HepG2 (cell line): Measurements from ENCODE around the gene NCMAP.

Experiments
- ELF1 ChIP-seq: sonication (generic); formaldehyde crosslinking; IDR thresholded peaks from 2 replicates; pipeline ENCODE4 v1.4.0; 2020; ENCODE audit warnings: missing genetic modification reagents
- NR2F2 ChIP-seq: IDR thresholded peaks from 2 replicates; pipeline ENCODE4 v1.6.1; 2012; ENCODE audit warnings: low read depth, inconsistent platforms, borderline replicate concordance
- POLR2A ChIP-seq, 2 experiments: IDR thresholded peaks; 2 replicates each; pipeline ENCODE4 v1.6.1; 2011; ENCODE audit warnings: low read depth in 2 of 2, low read length in 2 of 2, mild to moderate bottlenecking in 1 of 2, moderate library complexity in 1 of 2; ENCODE audit not compliant: insufficient read depth in 1 of 2
- POLR2AphosphoS5 ChIP-seq: IDR thresholded peaks from 2 replicates; pipeline ENCODE4 v1.6.1; 2012; ENCODE audit warnings: low read depth, low read length
- TF ChIP-seq, protein P1 (sequence below): sonication (generic); formaldehyde crosslinking; IDR thresholded peaks from 2 replicates; pipeline ENCODE4 v1.4.0; 2020; ENCODE audit warnings: missing genetic modification reagents
- TF ChIP-seq, protein P2 (sequence below): sonication (generic); formaldehyde crosslinking; IDR thresholded peaks from 2 replicates; pipeline ENCODE4 v1.5.0; 2020; ENCODE audit warnings: mild to moderate bottlenecking, missing genetic modification reagents, moderate library complexity
- TF ChIP-seq, protein P3 (sequence below): sonication (generic); formaldehyde crosslinking; IDR thresholded peaks from 2 replicates; pipeline ENCODE4 v1.8.1; 2022; ENCODE audit warnings: low read depth, mild to moderate bottlenecking, missing genetic modification reagents
- TF ChIP-seq, protein P4 (sequence below): IDR thresholded peaks from 2 replicates; pipeline ENCODE4 v1.6.1; 2016; ENCODE audit warnings: missing compliant biosample characterization, missing genetic modification reagents, borderline replicate concordance

DNA sequence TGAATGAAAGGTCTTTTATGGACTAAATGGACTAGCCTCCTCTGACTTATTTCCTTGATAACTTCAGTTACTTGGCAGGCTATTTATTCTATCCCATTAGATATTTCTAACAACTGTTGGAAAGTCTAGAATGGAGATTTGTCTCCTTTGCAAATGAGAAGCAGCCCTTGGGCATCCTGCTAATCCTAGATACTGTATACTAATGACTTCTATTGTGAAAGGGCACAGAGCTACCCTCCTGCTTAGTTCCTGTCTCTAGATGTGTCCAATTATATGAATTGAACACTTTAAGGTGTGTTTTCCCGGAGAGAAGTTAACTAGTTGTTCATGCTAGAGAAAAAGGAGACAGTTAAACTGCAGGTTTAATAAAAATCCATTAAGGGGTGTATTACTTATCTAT, 10.2 kb upstream of the NCMAP start:
- no peak for TF ChIP-seq NR2F2
- TF ChIP-seq POLR2AphosphoS5, result no peak
- TF ChIP-seq, protein P1, sequence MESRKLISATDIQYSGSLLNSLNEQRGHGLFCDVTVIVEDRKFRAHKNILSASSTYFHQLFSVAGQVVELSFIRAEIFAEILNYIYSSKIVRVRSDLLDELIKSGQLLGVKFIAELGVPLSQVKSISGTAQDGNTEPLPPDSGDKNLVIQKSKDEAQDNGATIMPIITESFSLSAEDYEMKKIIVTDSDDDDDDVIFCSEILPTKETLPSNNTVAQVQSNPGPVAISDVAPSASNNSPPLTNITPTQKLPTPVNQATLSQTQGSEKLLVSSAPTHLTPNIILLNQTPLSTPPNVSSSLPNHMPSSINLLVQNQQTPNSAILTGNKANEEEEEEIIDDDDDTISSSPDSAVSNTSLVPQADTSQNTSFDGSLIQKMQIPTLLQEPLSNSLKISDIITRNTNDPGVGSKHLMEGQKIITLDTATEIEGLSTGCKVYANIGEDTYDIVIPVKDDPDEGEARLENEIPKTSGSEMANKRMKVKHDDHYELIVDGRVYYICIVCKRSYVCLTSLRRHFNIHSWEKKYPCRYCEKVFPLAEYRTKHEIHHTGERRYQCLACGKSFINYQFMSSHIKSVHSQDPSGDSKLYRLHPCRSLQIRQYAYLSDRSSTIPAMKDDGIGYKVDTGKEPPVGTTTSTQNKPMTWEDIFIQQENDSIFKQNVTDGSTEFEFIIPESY (CRISPR knock-in tag), result no peak
- TF ChIP-seq, protein P2, sequence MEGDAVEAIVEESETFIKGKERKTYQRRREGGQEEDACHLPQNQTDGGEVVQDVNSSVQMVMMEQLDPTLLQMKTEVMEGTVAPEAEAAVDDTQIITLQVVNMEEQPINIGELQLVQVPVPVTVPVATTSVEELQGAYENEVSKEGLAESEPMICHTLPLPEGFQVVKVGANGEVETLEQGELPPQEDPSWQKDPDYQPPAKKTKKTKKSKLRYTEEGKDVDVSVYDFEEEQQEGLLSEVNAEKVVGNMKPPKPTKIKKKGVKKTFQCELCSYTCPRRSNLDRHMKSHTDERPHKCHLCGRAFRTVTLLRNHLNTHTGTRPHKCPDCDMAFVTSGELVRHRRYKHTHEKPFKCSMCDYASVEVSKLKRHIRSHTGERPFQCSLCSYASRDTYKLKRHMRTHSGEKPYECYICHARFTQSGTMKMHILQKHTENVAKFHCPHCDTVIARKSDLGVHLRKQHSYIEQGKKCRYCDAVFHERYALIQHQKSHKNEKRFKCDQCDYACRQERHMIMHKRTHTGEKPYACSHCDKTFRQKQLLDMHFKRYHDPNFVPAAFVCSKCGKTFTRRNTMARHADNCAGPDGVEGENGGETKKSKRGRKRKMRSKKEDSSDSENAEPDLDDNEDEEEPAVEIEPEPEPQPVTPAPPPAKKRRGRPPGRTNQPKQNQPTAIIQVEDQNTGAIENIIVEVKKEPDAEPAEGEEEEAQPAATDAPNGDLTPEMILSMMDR (CRISPR knock-in tag), result no peak
- no peak for TF ChIP-seq ELF1 (CRISPR knock-in tag)
- no peak for TF ChIP-seq POLR2A (IDR thresholded peaks at IDR 0.05; ENCODE audit: insufficient read depth in 1 of 2, low read depth in 2 of 2, low read length in 2 of 2)
- TF ChIP-seq, protein P3, sequence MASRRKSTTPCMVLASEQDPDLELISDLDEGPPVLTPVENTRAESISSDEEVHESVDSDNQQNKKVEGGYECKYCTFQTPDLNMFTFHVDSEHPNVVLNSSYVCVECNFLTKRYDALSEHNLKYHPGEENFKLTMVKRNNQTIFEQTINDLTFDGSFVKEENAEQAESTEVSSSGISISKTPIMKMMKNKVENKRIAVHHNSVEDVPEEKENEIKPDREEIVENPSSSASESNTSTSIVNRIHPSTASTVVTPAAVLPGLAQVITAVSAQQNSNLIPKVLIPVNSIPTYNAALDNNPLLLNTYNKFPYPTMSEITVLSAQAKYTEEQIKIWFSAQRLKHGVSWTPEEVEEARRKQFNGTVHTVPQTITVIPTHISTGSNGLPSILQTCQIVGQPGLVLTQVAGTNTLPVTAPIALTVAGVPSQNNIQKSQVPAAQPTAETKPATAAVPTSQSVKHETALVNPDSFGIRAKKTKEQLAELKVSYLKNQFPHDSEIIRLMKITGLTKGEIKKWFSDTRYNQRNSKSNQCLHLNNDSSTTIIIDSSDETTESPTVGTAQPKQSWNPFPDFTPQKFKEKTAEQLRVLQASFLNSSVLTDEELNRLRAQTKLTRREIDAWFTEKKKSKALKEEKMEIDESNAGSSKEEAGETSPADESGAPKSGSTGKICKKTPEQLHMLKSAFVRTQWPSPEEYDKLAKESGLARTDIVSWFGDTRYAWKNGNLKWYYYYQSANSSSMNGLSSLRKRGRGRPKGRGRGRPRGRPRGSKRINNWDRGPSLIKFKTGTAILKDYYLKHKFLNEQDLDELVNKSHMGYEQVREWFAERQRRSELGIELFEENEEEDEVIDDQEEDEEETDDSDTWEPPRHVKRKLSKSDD, result no peak
- TF ChIP-seq, protein P4, sequence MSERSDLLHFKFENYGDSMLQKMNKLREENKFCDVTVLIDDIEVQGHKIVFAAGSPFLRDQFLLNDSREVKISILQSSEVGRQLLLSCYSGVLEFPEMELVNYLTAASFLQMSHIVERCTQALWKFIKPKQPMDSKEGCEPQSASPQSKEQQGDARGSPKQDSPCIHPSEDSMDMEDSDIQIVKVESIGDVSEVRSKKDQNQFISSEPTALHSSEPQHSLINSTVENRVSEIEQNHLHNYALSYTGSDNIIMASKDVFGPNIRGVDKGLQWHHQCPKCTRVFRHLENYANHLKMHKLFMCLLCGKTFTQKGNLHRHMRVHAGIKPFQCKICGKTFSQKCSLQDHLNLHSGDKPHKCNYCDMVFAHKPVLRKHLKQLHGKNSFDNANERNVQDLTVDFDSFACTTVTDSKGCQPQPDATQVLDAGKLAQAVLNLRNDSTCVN (CRISPR knock-in tag), result no peak
